HG03469 (cell line): ENCODE results near the gene PRKG1.

Source experiments
- ATAC-seq: cut with Tn5 transposase; IDR thresholded peaks from one replicate; pipeline ENCODE4 v1.9.1; 2021; ENCODE audit warnings: mild to moderate bottlenecking, moderate library complexity, moderate number of reproducible peaks; ENCODE audit not compliant: unreplicated experiment

PRKG1 gene

DNA sequence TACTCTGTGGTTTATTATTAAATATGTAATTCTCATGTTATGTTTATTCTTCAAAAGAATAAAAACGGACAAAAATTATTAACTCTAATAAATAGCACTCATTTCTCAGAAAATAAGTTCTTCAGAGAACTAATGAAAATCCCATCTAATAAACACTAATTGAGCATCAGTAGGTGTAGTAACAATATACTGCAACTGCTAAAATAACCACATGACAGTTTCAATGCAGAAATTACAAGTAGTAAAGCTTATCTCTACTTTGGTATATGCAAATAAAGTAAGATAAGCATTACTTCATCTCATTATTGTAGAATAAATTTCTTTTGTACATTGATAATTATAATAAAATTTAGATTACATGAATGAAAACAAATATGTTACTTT is 1183.4 kb downstream of the PRKG1 start:
- ATAC-seq, result peak; percentile 71

DNA sequence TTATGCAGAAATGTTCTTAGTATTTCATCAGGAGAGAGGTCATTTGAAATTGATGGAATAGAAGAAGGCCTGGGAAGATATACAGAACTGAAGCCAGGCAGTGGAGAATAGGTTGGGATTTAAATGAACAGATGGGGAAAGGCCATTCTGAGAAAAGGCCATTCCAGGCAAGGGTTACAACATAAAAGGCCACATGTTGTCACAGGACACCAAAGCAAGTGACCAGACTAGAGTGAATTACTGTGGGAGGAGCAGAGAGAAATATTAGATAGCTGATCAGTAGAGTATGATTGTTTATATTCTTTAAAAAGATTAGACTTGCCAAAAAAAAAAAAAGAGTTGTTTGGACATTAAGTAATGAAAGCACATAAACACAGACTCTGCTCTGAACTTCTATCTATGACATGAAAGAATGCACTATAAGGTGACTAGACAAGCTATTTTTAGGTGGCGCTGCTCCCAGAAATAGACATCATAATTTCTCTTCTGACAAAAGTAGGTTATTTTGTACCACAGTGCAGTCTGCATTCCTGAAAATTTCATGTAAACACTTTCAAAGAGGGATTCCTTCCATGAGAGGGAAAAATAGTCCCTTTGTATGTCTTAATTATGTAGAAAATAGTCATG is 1184.6 kb downstream of the PRKG1 start:
- no peak for ATAC-seq

DNA sequence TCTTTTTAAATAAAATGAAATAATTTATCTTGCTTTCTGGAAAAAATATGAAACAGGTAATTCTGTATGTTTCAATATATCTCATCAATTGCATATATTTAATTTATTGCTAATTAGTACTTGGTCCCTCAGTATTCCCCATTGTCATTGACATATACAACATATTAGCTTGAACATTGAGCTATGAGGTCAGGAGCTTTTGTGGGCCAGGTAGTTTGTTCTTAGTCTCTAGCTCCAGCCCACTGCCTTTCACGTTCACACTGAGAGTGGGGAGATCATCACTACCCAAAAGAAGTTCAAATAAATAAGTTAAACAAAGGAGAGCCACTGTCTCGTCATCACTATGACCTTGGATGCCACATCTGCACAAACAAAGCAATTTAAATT is 1185.1 kb downstream of the PRKG1 start:
- ATAC-seq, result no peak

DNA sequence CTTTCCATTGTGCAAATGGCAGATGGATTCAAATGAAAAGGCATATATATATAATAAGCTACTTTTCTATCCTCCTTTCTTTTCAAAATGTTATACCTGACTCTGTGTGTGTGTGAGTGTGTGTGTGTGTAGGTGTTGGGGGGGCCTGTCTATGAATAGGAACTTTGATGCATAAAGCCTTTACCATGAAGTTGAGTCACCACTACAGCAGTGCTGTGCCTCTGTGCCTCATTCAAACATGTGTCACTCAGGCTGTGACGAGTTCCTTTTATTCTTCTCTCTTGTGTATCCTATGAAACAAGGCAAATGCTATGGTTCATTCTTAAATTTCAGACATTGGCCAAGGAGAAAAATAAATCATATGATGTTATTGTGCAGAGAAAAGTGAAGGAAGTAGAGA is 1187.1 kb downstream of the PRKG1 start:
- no peak for ATAC-seq

DNA sequence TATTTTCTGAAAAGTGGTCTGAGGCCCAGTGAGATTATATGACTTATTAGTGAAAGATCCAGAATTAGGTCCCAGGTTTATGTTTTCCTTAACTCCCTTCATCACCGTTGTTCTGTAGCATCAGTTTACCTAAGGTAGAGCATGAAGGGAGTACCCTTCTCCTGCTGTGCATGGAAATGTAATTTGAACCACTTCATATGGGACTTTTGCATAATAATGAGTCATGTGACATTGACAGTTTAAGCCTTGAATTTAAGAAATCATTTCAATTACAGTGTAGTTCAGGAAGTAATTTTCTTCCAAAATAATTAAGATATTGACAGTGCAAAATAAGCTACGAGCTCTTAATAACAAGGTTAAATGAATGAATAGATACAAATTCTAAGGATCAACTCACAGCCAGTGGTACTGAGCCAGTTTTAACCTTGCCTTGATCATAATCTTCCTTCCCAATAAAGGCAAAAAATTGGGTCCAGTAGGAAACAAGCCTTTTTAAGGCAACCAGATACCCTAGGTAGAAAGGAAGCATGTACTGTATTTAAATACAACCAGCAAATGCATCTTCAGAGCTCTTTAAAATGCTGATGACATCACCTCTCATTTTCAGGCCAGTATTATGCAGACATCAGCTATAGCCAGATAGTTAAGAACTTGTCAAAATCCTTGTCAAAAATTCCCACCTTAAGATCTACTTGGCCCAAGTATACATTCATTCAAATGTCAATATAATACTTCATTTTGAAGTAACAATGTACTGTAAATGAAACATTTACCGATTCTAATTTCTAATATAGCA is 1191.0 kb downstream of the PRKG1 start:
- no peak for ATAC-seq

DNA sequence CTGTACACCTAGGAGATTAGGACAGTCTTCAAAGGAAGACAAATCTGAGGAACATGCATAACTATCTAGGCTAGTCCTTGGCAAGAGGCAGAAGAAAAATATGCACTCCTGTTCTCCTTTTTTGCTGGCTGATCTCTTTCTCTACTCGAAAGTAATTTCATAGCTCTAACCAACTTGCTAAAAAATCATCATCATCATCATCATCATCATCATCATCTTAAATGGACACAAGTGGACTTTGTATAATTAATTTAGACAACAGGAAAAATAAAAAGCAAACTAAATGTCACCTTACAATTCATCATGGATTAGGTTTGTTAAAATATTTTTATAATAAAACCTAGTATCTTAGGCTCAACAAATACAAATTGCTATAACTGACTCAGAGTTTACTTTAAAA is 1192.6 kb downstream of the PRKG1 start:
- no peak for ATAC-seq

DNA sequence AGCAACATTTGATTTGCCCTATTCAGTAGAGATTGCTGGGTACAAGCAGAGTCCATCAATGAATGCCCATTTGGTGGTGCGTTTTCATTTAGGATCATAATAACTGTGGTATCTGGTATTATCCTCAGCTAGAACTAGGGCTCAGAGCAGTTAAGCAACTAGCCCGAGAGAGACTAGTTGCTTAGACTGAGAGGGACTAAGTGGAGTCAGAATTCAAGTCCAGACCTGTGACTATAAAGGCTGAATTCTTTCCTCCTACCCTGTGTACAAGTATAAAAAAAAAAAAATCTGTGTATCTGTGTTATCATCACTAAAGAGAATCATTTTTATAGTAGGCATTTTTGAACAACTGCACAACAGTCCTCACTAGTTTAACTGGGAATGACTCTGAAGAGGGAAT is 1194.5 kb downstream of the PRKG1 start:
- no peak for ATAC-seq

DNA sequence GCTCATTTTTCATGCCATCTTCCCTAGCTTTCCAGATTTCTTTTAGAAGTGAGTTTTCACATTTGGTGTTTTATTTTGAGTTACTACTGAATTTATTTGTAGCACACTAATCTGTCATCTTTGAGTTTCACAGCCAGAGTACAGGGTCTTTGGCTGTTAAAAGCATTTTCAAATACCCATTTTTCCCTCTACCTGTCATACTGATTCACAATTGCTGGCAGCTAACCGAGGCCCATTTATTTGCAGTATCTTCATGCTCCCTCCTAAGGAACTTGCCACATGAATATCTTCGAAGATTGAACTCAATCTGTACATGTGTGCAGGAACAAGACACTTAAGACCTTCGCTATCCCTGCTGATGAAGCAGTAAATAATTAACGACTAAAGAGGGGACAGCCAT is 1194.9 kb downstream of the PRKG1 start:
- ATAC-seq, result no peak

DNA sequence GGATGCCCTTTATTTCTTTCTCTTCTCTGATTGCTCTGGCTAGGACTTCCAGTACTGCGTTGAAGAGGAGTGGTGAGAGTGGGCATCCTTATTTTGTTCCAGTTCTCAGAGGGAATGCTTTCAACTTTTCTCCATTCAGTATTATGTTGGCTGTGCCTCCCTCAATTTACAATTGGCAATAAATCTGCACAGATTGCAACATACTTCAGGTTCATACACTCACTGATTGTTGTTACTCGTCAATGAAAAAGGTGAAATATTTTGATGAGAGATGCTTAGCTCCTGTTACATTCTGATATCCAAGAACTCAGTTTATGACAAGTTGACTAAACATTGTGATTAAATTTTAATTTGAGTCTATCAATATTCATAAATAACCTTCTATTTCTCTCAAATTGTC is 1201.9 kb downstream of the PRKG1 start:
- ATAC-seq, result no peak

DNA sequence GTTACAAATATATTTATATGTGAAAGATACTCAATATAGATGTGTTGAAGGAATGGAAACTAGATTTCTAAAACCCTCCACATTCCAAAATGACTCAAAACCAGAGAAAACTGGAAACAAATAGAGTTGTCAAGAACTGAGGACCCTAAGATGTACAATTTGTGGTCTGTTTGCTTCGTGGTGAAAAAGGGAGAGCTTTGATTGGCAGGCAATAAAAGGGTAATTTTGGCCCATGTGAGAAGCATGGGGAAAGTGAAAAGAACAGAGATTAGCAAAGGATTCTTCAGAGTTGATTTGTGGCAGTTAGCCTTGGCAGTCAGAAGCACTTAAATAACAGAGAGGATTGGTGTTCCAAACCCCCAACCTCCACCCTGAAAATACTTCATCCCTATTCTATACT is 1202.7 kb downstream of the PRKG1 start:
- no peak for ATAC-seq

DNA sequence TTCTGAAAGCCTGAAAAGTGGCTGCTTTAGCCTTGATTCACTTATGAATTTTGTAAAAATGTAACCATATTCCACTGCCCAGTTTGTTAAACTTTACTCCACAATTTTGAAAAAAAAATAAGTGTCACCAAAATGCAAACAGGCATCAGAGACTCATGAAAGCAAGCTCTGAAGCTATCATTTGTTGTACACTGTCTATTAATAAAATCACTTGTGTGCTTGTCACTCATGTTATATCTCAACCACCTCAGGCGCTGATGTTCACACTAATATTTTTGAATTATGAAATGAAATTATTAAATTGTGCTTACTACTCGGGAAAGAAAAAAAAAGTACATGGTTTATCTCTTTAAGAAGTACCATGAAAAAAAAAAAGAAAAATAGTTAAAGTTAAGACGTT is 1205.3 kb downstream of the PRKG1 start:
- ATAC-seq, result no peak

DNA sequence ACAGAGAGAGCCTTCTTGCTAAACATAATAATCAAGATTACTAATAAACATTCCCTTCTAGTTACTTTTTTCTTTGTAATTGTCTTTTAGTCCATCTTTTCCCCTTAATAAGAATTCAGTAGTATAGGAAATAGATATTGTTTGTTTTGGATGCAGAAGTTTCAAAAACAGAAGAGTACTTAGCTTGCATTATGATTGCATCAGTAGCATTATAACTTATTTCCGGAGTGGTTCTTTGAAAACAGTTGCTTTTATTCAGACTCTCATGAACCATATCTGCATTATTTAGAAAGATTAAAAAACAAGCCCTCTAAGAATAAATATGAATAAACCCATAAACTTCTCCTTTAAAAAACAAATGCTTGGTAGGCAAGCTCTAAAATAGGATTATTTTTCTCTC is 1205.8 kb downstream of the PRKG1 start:
- ATAC-seq, result no peak

DNA sequence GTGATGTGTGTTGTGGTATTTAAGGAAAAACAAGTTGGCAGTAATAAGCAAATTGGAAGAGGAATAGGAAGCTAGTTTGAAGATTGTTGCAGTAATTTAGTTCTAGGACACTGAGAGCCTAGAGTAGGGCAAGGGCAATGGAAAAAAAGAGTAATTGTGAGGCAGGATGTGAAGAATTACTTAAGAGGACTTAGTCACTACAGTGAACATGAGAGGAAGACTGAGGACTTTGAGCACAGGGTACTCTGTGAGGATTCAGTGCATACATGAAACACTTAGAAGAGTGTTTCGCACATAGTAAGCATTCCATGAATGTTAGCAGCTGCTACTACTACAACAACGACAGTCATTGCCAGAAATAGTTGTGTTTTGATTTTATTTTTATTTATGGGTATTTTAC is 1208.9 kb downstream of the PRKG1 start:
- no peak for ATAC-seq

DNA sequence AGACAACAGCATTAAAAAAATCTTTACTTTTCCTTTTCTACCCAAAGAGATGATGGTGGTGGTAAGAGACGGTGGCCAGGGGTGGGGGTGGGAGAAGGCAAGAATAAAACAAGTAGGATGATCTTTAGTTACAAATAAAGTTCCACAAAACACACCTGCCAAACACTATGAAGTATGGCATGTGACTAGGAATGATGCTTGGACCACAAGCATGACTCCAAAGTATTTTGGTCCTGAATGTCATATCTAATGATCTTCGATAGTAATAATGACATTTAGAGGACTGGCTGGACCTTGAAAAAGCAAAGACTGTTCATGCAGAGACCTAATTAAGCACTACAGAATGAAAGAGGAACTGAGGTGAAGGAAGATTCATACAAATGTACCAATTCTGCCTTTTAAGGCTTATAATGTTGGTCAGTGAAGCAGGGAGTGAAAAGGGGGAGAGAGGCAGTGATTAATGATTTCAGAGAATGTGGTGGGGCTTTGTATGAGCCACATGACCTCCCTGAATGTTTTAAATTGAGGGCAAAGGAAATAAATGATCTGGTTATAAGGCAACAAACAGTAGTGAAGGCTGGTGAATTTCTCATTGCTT is 1210.2 kb downstream of the PRKG1 start:
- ATAC-seq, result no peak

DNA sequence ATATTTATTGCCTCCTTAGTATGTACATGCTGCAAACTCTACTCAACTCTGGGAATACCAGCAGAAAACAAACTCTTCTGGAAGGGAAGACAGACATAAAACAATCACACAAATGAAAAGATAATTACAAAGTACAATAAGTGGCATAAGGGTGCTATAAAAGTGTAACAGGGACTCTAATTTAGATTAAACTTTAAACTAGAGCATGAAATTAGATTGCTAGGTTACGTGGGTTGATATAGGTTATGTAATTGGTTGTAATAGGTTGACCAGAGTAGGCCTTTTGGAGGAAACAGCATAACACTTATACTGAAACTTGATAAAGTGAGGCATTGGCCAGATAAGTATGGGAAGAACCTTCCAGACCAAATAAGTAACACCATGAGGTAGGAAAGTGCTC is 1213.6 kb downstream of the PRKG1 start:
- ATAC-seq, result no peak

DNA sequence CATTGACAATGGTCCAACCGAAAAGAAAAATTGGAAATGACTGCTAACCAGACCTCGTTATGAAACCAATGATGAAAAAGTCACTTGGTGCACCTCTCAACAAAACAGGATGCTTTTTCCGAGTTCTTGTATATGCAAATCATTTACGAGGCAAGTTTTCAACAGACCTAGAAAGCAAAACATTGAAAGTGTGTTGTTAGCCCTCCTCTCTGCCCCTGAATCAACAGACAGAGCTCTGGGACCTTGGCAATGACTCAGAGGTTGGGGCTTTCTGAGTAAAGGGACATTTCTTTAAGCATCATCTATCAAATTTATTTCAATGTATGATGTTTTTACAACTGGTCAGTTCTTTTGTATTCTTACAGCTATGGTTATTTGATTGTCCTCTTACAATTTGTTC is 1223.5 kb downstream of the PRKG1 start:
- ATAC-seq, result no peak

DNA sequence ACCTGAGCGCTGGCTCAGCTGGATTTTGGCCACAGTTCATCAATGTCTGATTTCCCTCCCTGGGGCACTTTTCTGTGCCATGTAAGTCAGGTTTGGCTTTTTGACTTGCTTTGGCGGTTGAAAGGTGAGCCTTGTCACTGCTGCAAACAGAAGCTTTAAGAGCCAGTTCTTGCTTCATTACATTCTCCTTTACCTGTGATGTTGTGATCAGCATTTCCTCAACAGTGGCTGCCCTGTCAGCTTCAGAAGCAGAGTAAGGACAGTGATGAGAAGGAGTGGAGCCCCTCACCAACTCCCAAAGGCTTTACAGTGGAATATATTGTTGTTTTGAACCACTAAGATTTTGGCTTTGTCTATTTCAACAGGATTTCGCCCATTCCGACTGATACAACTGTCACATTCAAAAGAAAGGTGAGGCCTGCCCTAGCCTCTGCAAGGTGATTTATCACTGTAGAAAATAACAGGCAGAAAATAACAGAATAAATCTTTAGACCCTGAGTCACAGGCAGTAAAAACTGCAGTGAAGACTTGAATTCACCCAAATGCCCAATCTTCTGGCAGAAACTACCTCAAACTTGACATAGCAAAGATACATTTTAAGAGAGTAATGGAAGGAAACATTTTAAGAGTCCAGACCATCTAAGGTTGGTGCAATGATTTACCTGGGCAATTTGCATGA is 1226.5 kb downstream of the PRKG1 start:
- ATAC-seq, result no peak

DNA sequence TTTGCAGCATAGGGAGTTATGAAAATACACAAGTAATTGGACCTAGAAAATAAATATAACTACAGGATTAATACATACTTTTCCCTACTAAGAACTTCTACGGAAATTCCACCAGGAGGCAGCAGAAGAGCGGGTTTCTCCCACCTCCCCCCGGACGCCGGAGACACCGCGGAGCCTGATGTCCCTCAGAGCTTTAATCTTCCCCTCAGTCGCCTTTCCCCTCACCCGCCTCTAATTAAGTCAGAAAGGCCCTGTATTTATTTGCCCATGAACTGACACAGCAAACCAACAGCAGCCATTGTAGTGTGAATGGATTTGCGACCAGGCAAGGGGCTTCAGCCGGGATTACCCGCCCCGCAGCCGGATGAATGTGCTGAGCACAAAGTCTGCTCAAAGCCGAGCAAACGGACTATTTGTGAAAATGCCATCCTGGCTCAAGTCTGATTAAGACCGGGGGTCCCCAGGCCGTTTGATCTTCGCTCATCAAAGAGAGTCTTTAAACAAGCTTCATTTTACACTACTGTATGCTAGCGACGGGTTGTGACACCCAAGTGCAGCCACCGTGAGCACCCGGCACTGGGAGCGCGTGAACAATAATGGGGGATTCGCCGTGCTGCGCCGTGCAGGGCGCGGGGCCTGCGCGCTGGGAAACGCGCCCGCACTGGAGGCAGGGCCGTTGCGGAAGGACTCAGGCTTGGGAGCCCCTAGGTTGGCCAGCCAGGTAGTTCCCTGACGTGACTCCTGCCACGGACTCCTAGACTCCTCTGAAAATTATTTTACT is 1234.2 kb downstream of the PRKG1 start:
- ATAC-seq, result peak; percentile 51

DNA sequence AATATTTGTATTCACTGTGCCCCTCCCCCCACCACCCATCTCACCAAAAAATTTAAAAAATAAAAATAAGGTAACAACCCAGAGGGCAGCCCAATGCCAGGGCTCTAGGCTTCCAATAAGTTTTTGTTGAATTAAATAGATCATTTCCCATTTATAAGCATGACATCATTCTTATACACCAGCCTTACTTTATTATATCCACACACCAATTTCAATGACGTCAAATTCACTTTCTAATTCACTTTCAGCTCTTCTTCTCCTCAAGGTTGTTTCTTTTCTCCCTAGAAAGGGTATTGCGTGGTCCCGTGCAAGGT is 1238.6 kb downstream of the PRKG1 start:
- no peak for ATAC-seq

DNA sequence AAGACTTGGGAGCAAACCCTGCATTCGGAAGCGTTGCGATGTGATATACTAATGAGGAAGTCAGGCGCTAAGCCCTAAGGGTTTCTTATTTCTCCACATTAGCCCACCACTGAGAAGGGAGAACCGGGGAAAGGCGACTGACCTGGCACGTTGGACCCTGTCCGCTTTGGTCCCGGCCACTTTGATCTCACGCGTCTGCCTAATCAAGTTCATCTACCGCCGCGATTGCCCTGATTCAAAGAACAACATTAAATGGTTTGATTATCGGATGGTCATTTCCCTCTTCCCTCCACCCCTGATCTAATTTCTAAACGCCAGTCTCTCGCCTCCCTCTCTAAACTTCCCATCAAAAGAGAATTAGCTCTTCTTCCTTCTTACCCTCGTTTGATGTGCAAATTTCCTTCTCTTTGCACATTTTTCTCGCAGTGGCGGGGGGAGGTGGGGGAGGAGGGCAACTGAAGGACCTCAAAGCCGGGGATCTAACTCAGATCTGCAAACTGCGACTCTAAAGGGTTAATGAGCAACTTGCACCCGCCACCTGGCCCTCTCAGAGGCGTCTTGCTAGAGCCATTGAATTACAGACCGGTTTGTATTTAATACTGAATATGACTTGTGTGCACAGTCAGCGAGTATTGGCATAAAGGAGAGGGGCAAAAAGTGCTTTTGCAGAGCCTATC is 1239.1 kb downstream of the PRKG1 start:
- no peak for ATAC-seq
